ENCODE measurements around the gene PPP1R12B.
"Not testable (repeated sequence)": the region's sequence is repeated elsewhere in the genome, so short reads cannot be mapped to it uniquely, and the experiment has no call there.

The PPP1R12B gene

DNA sequence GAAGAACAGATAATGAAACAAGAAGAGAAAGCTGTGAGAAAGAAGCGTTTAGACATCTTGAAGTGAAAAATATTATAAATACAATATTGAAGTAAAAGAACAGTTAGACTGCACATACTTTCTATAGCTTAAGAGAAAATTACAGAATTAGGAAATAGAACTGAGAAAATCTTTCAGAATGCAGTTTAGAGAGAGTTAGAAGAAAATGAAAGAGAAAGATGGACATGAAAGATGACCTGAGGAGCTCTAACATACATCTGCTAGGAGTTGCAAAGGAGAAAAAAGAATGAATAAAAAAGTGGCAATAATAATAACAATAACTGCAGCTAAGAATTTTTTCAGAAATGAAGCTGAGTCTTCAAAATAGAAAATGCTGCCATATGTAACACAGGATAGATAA is 173.0 kb downstream of the PPP1R12B start:
- not testable (repeated sequence) for DNase-seq (ENCODE audit: insufficient read length)
- peak; percentile 44 for FAIRE-seq

DNA sequence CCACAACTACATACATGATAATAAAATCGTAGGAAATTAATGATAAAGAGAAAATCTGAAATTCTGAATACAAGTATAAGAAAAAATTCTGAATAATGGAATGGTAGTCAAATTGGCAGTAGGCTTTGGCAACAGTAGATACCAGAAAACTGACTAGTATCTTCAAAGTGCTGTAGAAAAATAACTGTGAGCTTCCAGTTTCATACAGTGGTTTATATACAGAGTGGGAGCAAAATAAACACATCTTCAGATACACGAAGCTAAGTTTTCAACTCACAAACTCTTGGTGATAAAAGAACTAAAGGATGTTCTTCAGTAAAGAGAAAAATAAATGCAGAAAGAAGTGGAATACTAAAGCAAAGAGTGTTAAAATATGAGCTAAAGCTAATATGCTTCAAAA is 173.4 kb downstream of the PPP1R12B start:
- DNase-seq (ENCODE audit: insufficient read length) = no peak
- FAIRE-seq = no peak
- TF ChIP-seq POLR2A (IDR thresholded peaks at IDR 0.05; ENCODE audit: low read depth, low read length) (no peak), TAF1 (IDR thresholded peaks at IDR 0.05; ENCODE audit: borderline replicate concordance, low read depth, low read length) (no peak), POLR2AphosphoS5 (IDR thresholded peaks at IDR 0.05; ENCODE audit: low read depth, low read length) (no peak)

DNA sequence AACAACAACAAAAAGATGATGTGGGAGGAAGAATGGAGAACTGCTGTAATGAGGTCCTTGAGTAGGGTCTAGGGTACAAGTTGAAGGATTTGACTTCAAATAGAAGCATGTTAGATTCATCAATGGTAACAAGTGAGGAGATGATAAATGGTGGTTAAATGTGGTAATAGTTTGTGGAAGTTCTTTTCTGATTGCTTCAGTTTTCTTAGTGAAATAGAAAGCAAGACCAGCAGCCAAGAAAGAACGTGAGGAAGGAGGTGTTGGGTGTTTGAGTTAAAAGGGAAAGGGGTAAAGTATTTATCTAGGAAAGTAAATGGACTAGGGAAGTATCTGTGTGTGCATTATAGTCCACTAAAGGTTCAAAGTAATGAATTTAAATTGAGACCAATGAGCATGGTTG is 177.6 kb downstream of the PPP1R12B start:
- not testable (repeated sequence) for DNase-seq (ENCODE audit: insufficient read length)
- peak; percentile 30 for FAIRE-seq

DNA sequence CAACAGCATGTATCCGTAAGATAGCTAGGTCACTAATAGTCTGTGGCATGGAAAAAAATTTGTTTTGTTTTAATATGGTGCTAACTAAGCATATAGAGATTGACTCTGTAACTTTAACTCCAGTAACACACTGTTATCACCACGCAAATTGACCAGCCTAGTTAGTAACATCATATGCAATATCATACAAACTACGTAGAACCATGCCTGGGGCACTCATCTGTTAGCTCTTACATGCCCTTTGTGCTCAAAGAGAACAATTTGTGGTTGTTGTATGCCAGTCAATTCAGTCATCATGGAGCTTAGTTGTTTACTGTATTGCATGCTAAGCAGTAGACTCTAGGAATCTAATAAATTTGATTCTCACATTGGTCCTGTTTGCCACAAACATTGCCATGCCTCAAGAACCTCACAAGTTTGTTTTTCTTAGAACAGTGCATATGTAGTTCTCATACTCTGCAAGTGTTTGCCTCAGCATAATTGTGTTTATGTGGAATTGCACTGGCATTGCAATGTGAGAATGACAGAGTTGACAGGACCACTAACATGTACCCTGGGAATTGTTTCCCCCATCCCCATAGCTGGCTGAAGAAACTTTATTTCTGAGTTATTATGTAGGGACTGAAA is 179.7 kb downstream of the PPP1R12B start:
- DNase-seq (ENCODE audit: insufficient read length); FAIRE-seq: not testable (repeated sequence)

DNA sequence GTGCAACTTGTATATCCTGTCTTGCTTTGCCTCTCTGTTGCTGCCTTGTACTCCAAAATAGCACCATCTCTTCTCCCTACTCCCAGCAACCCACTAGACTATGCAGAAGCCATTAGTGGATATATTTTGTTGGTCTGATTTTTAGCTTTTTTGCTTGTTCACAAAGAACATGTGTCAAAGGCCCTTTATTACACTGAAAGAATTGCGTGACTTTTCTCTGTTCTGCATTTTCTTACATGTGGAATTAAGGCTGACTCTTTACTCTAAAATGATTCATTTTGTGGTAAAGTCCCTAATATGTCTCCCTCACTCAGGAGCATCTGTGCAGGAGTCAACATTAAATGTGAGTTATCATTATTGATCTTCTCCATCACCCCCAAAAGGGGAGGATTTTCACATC is 182.2 kb downstream of the PPP1R12B start:
- DNase-seq (ENCODE audit: insufficient read length) = not testable (repeated sequence)
- peak; percentile 70 for FAIRE-seq

DNA sequence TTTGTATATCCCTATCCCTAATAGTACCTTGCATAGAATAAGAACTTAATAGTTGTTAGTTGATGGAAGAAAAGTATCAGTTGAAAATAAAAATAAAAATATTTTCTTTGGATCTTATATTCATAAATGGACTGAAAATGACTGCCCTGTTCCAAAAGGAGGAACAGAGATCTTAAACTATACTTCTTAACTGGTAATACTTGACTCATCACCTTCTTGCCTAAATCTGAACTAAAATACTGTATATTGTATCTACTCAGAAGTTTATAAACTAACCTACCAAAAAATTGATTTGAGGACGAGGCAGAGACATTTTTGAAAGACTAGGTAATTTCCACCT is 182.9 kb downstream of the PPP1R12B start:
- TF ChIP-seq POLR2AphosphoS5 (IDR thresholded peaks at IDR 0.05; ENCODE audit: low read depth, low read length) (no peak), POLR2A (IDR thresholded peaks at IDR 0.05; ENCODE audit: low read depth, low read length) (no peak), TAF1 (IDR thresholded peaks at IDR 0.05; ENCODE audit: borderline replicate concordance, low read depth, low read length) (no peak)
- no peak for DNase-seq (ENCODE audit: insufficient read length)
- FAIRE-seq = no peak

DNA sequence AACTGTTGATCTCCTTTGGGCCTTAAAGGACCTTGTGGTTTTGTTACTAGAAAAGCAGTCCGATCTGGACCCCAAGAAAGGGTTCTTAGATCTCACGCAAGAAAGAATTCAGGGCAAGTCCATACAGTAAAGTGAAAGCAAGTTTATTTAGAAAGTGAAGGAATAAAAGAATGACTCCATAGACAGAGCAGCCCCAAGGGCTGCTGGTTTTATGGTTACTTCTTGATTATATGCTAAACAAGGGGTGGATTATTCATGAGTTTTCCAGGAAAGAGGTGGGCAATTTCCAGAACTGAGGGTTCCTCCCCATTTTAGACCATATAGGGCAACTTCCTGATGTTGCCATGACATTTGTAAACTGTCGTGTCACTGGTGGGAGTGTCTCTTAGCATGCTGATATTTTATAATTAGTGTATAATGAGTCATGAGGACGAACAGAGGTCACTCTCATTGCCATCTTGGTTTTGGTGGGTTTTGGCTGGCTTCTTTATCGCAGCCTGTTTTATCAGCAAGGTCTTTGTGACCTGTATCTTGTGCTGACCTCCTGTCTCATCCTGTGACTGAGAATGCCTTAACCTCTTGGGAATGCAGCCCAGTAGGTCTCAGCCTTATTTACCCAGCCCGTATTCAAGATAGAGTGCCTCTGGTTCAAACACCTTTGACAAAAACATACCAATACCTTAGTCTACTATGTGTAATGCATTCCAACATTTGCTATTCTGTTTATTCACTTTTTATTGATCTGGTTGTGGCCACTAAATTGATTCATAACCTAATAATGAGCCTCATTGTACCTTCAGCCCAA is 183.5 kb downstream of the PPP1R12B start:
- DNase-seq (ENCODE audit: insufficient read length); FAIRE-seq: not testable (repeated sequence)

DNA sequence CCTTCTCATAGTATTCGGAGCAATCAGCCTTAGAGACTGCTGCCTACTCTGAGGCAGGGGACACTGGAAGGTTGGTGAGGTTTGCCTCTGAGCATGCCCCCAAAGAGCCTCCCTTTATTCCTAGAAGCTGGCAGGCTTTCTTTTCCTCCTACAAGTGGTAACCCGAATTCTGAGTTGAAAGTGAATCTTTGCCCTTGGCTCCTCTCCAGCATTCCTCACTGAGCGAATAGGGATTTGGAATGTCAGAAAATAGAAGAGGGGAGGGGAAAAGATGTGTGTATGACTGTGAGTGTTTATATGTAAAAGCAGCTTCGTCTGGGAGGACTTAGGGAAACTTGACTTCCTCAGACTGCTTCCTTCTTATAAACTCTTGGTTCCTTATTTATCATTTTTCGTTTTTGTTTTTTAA is 190.7 kb downstream of the PPP1R12B start:
- not testable (repeated sequence) for FAIRE-seq; DNase-seq (ENCODE audit: insufficient read length)

DNA sequence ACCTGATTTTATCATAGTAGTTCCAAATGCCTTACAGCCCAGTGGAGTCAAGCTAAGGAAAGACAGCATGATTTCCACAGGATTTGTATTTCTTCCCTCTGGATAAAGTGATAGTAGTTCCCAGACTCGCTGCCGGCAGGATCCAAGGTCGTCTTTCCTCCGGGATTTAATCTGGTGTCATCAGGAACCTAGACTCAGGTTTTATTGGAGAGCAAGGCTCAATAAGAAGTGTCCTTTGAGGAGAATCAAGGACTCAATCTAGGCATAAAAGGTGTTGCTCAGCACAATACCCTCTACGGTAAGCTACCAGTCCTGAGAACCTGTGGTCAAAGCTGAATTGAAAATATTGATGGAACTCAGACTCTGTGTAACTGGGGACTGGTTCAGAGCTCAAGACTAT is 191.1 kb downstream of the PPP1R12B start:
- not testable (repeated sequence) for DNase-seq (ENCODE audit: insufficient read length); FAIRE-seq

DNA sequence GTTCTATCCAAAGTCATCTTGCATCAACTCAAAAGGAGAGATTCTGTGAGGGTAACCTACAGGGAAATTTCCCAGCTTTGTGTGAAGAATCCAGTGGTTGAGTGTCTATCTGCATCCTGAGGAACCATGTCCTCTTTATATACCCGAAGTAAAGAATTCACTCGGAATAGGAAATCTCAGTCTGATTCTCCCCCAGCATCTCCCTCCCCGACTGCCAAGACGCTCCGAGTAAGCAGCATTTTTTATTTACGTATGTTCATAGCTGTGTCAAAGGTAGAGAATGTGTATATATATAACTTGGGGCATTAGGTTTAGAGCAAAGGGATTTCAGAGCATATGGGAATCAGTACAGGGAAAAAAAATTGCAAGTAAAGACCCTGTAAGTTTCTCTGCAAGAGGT is 191.5 kb downstream of the PPP1R12B start:
- no peak for FAIRE-seq
- TF ChIP-seq POLR2A (IDR thresholded peaks at IDR 0.05; ENCODE audit: low read depth, low read length) (no peak), POLR2AphosphoS5 (IDR thresholded peaks at IDR 0.05; ENCODE audit: low read depth, low read length) (no peak)
- no peak for DNase-seq (ENCODE audit: insufficient read length)

DNA sequence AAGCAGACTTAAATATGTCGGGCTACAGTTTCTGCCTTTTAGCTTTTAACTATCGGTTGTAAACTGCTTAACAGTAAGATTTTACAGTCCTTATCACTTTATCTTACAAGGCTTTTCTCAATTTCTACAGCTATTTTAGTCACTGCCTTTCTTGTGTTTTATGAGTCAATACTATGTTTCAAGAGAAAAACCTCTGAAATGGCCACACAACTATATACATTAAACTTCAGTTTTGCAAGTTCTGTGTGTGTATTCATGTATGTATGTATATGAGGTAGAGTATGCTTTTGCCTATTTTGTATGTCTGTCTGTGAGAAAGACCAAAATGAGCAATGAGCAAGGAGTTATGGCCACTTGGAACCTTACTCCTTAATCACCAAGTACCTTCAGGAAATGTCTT is 191.9 kb downstream of the PPP1R12B start:
- DNase-seq (ENCODE audit: insufficient read length) (no peak), FAIRE-seq (no peak)
- no peak for TF ChIP-seq POLR2AphosphoS5 (IDR thresholded peaks at IDR 0.05; ENCODE audit: low read depth, low read length)
- TF ChIP-seq POLR2A (IDR thresholded peaks at IDR 0.05; ENCODE audit: low read depth, low read length) = no peak
- no peak for TF ChIP-seq TAF1 (IDR thresholded peaks at IDR 0.05; ENCODE audit: borderline replicate concordance, low read depth, low read length)

DNA sequence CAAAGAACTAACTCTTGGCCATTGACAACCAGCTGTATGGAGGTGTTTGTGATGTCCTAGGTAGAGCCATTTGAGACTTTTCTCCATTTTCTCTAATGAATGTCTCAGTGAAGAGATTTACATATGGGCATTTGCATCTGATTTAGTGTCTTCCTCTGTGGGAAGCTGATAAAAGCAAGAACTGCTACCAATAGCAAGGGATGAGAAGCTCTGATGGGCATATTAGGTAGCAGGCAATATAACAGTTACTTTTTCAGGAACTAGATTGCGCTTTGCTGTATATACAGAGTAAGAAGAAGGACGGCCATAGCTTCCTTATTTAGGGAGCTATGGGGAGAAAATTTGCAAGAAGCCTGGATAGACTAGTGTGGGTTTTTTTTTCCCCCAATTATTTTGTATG is 192.4 kb downstream of the PPP1R12B start:
- not testable (repeated sequence) for DNase-seq (ENCODE audit: insufficient read length)

DNA sequence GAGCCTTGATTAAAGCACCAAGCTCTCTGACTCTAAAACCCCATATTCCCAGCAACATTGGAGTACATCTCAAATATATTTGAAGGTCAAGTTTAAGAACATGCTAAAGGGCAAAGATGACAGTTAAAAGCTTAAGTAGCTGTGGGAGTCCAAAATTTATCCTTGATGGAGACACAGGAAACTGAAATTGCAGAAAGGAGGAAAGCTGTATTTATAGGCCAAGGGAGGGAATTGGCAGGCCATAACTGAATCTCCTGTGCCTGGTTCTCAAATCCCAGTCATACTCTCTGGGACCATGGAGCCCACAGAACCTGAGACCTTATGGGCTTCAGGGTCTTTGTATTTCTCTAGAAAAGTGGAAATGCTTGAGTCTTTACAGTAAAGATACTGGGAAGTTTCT is 193.9 kb downstream of the PPP1R12B start:
- not testable (repeated sequence) for DNase-seq (ENCODE audit: insufficient read length); FAIRE-seq

More for the DNA sequence above, 192.4 kb downstream of the PPP1R12B start:
- FAIRE-seq = not testable (repeated sequence)

DNA sequence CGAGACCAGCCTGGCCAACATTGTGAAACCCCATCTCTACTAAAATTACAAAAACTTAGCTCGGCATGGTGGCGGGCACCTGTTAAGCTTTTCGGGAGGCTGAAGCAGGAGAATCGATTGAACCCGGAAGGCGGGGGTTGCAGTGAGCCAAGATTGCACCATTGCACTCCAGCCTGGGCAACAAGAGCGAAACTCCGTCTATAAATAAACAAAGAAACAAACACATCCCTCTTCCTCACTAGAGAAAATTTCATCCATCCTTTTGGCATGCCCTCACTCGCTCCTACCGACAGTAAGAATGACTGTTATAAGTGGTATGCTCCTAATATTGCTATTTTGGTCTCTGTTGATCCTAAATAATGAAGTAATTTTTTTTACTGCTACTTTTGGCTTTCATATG is 195.0 kb downstream of the PPP1R12B start:
- DNase-seq (ENCODE audit: insufficient read length); FAIRE-seq: not testable (repeated sequence)

DNA sequence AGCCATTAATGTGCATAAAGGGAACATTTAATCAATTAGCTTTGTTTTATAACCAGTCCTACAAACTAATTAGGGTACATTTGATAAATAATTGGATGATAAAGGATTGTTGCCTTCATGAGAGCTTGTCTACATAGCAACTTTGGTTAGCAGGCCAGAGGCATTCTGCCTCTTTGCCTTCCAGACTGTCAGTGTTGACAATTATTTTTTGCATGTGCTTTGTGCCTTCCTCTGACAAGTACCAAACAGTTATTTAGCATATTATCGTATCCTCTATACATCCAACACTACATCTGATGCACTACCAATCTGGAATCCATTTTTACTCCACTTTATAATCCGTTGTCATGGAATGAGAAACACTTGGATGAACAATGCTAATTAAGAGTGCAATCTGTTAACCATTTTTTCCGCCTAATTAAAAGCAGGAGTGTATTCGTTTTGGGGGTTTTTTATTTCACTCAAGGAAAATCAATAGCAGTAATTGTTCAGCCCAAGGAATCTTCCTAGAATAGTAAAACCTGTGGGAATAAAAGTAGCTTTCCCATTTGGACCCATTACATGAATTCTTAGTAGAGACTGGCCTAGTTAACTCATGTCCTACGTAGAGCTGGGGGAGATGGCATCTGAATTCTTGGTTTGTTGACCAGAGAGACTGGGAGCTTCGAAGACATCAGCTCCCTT is 196.4 kb downstream of the PPP1R12B start:
- DNase-seq (ENCODE audit: insufficient read length); FAIRE-seq: not testable (repeated sequence)

DNA sequence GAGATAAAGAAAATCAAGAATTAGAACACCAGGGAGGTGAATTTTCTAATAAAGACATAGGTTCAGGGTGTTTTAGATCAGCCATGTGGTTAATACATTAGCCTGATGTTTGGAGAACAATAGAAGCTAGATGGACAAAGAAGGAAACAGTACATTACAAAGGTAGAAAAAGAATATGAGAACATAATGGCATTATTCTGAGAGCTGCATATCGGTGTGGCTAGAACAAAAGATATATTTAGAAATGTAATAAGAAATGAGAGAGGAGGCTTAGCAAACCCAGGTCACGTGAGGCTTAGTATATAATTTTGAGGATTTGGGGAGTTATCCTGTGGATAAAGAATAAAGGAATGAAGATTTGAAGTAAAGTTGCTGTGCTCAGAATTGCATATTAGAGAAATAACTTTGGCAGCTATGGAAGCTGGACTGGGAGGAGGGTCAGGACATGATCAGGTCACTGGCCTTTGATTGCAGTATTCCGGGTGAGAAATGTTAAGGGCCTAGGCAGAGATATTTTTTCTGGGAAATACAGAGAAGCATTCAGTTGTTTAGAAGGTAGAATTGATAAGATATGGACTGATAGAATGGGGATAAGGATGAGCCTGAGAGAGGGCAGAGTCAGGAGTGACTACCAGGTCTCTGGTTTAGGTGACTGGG is 197.3 kb downstream of the PPP1R12B start:
- FAIRE-seq; DNase-seq (ENCODE audit: insufficient read length): not testable (repeated sequence)

DNA sequence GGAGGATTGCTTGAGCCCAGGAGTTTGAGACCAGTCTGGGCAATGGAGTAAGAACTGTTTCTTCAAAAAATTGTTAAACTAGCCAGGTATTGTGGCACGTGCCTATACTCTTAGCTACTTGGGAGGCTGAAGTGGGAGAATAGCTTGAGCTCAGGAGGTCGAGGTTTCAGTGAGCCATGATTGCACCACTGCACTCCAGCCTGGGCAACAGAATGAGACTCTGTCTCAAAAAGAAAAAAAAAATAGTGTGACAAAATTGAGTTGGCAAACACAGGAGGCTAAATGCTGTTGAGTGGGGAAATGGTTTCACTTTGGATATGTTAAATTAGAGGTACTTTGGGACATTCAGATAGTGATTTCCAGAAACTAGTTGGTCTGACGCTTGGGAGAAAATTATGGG is 197.9 kb downstream of the PPP1R12B start:
- not testable (repeated sequence) for FAIRE-seq; DNase-seq (ENCODE audit: insufficient read length)

DNA sequence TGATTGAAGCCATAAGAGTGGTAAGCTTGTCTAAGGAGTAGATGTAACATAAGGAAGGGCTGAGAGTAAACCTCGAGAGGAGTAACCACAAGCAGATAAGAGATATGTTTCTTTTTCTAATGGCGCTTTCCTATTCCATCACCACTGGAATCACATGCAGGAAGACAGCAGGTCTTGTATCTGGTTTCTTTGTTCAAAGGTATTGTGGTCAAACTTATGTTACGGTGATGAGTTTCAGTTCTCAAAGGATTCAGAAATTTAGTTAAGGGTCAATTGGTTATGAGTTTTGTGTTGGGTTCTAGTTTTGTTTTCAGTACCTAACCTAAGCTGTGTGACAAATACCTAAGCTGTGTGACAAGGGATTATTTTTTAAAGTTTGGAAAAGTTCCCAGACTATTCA is 198.3 kb downstream of the PPP1R12B start:
- not testable (repeated sequence) for DNase-seq (ENCODE audit: insufficient read length)
- peak; percentile 70 for FAIRE-seq

Data from GM12892 (cell line).